SW 1271 (cell line): ENCODE data around the gene NOL4L.

Experiments used
- DNase-seq, 2 experiments: peaks; one replicate each; lab custom pipeline; 2025; lab: John Stamatoyannopoulos, UW

Gene NOL4L

DNA sequence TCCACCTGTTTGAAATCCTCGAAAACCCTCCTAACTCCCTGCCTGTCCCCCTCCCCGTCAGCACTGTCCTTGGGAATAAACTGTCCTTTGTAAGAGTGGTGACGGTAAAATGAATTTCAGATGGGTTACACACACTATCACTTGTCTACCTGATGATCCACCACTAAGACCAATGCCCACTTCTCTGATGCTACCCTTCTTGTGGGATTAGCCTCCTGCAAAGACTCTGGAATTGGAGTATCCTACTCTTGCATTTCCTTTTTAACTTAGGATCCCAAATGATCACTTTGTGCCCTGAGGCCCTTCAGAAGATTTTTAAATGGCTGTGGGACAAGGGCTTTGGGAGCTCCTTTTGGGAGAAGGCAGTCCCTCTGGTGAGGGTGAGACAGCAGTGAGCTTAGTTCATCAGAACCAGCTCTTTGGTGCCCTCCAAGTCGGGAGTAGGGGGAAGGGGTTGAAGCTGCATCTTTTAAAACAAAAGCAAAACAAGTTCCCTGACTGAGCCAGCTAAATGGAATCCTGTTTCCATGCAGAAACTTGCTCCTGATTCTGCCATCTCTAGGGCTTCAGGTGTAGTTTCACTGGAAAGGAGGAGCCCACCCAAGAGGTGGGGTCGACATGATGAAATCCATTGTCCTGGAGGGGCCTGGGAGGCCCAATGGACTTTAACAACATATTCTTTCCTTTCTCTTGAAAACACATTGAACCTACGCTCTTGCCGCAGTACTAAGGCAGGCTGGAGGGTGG lies 140.5 kb downstream of the NOL4L start:
- no peak for DNase-seq

DNA sequence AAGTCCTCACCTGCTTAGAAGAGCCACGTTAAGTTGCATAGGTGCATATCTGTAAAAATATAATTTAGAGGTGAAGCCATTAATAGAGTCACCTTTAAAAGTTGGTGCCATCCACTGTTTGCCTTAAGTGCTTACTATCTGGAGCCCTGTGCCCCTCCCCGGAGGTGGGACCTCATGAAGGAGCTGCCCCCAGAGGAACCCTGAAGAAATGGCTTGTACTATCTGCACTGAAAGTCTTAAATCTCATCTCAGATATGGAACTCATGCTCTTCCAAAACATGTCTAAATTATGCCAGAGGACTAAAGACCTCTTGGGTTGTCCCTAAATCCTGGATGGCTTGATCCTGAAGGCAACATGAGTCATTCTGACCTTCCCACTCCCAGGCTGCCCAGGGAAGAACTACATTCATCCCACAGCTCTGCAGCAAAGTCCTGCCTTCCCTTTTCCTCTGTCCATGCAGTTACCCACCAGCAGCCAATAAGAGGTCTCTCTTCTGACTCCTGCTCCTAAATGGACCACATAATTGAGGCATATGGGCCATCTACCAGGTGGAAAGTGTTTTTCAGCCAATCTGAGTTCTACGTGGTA lies 141.7 kb downstream of the NOL4L start:
- peak in 1 of 2 experiments; percentile 42 for DNase-seq

DNA sequence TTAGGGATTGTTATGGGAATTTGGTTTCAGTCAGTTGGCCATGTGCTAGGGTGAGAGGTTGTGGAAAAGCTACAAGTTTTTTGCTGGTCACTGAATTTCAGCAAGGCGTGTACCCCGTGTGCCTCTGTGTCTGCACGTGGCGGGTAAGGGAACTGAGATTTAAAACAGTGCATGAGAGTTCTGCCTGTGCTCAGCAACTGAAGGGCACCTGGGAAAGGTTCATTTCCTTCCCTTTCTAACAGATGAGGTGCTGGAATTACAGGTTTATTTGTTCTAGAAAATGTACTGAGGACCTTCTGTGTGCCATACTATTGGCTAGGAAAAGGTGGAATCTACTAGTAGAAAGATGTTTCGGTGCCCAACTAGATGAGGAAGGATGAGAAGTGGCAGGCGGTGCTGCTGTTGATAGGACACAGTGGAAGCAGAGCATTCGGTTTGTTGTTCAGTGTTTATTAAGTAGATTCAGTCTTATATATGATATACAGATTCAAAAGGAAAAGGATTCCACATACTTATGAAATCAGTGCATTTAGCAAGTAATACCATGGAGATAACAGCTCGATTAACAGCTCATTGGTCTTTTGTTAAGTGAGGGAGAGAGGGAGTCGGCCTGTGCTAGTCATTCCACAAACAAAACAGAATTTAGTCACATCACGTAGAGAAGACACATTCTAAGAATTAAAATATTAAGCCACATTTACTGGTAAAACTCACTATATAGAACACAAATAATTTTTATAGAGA lies 142.3 kb downstream of the NOL4L start:
- no peak for DNase-seq

DNA sequence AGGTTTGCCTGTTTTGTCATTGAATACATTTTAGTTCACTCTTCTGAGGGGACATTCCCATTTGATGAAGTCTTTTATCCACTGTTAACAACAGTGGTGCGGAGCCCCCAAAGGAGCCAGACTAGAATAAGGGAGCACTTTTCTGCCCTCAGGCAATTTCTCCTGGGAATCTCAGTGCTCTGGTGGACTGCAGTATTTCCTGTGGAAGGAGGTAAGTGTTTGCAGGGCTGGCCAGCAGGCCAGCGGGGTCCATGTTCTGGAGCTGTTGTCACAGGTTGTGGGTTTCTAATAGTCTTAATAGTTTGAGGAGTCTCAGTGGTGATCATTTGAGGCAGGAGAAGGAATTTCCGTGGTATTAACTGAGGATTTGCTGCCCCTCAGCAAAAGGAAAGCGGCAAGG lies 143.5 kb downstream of the NOL4L start:
- DNase-seq, result no peak

DNA sequence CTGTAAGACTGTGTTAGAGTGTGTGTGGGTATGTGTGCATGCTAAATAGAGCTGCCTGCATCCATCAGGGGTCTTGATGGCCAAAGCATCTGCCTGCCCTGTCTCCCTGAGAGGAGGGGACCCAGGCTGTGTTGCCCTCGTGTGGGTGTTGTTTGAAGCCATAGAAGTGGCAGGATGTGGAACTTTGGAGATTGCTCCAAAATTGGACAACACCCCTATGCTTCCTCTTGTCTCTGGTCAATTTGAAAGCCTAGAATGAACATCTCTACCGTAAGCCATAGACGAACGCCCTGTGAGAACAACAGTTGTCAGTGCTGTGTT lies 144.4 kb downstream of the NOL4L start:
- no peak for DNase-seq

DNA sequence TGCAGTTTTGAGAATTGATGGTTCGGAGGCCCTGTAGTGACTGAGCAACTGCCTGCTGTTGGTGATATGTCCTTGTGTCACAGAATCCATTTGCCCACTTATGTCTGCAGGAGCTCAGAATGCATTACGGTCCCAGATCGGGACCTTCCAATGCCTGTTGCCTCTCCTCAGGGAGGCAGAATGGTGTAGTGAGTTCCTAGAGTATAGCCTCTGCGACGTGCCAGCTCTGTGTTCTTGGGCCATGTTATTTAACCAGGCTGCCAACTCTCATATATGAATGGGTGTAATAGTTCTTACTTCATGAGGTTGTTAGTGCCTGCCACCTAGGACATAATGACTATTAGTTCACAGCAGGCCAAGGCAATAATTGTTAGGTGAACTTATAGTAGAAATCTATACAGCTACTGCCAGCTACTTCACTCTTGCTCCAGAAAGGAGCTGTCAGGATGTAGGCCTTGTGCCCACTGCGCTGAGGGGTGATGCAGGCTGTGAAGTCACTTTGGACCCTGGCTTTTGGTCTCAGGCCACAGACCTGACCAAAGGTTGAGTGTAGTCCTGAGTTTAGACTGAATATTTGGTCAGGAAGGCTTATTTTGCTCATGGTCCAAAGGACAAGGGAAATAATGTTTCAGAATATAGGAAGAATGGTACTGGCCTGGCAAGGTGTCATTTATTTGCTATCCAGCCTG lies 144.9 kb downstream of the NOL4L start:
- no peak for DNase-seq

DNA sequence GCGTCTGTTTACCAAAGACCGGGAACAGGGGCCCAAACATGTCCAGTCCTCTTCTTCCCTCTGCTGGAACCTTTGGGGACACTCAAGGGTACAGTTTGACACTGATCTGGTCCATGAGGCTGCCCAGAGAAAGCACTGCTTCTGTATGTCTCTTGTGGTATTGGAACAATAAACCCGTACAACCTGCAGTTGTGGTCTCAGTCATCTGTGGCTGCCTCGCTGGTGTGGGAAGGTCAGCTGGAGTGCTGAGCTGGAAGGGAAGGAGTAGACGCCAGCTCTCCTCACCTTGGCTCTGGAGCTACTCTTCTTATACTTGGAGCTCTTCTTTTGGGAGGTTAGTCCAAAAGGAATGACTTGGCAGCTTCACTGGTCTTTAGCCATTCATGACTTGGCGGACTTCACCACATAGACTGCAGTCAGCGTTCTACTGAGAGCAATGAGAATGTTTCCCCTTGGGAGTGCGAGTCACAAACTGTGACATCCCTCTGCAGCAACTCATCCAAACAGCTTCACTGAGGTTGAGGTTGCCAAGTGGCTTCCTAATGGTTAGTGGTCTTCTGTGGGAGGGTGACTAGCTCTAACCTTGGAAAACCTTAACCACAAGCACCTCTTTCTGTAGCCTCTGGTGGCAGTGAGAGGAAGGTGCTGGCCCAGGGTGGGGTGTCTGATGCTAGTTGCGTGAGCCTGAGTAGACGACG lies 145.9 kb downstream of the NOL4L start:
- DNase-seq, result no peak

DNA sequence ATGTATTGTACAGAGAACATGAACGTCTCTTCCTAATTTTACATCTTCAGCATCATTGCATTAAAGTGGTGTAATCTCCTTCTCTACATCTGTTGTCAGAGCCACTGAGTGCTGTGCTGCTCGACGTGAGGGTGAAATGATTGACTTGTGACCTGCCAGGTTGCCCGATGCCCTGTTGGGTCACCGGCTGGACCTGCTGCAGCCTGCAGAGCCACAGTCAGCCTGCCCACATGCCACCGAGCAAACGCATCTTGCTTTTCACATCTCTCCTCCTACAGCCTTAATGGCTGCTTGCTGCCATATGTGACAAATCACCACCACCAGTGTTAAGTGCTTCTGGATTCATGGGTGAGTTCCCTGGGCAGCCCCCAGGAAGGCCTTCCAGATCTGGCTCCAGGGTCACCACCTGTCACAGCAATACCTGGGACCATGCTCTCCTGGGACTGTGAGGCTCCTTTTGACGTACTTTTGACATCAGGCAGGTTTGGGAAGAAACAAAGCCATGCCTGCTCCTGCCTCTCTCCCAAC lies 146.7 kb downstream of the NOL4L start:
- no peak for DNase-seq

DNA sequence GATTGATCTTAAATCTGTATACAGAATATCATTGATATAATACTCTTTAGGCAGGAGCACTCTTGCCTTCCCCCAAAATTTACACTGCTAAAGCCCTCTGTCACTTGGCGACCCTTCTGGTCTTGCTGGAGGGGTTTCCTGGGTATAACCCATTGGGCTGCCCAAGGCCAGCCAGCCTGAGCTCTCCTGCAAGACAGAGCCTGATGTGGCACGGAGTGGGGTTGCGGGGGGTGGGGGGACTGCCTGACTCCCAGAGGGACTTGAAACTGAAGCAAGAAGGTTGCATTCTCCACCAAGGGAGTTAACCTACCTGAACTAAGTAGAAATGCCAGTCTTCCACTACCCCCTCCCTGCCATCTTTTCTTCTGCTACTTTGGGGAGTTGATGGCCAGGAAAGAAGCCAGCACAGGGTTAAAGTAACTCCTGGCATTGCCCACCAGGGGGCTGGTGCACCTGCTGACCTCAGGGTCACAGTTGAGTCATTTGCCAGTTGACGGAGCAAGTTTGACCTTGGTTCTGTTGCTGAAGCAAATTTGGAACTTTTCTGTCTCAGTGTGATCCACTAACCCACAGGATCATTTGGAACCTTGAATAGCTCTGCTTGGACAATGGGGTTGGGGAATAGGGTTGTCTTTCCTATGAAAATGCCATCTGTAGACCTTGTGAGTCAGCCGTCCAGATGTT lies 147.6 kb downstream of the NOL4L start:
- DNase-seq, result no peak

DNA sequence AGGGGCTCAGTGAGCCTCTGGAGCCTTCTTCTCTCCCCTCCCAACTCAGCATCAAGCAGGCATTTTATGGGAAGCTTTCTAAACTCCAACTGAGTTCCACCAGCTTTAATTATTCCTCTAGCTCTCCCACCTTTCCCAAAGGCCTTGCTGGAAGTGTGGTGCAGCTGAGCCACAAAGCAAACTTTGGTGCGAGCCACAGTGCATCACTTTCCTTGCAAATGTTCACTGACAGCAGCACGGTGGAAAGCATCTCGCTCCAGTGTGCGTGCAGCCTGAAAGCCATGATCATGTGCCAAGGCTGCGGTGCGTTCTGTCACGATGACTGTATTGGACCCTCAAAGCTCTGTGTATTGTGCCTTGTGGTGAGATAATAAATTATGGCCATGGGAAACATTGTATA lies 148.2 kb downstream of the NOL4L start:
- DNase-seq, result no peak

DNA sequence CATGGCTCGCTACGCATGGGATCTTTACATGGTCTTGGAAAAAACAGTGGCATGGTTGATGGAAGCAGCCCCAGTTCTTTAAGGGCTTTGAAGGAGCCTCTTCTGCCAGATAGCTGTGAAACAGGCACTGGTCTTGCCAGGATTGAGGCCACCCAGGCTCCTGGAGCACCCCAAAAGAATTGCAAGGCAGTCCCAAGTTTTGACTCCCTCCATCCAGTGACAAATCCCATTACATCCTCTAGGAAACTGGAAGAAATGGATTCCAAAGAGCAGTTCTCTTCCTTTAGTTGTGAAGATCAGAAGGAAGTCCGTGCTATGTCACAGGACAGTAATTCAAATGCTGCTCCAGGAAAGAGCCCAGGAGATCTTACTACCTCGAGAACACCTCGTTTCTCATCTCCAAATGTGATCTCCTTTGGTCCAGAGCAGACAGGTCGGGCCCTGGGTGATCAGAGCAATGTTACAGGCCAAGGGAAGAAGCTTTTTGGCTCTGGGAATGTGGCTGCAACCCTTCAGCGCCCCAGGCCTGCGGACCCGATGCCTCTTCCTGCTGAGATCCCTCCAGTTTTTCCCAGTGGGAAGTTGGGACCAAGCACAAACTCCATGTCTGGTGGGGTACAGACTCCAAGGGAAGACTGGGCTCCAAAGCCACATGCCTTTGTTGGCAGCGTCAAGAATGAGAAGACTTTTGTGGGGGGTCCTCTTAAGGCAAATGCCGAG lies 148.8 kb downstream of the NOL4L start:
- no peak for DNase-seq

DNA sequence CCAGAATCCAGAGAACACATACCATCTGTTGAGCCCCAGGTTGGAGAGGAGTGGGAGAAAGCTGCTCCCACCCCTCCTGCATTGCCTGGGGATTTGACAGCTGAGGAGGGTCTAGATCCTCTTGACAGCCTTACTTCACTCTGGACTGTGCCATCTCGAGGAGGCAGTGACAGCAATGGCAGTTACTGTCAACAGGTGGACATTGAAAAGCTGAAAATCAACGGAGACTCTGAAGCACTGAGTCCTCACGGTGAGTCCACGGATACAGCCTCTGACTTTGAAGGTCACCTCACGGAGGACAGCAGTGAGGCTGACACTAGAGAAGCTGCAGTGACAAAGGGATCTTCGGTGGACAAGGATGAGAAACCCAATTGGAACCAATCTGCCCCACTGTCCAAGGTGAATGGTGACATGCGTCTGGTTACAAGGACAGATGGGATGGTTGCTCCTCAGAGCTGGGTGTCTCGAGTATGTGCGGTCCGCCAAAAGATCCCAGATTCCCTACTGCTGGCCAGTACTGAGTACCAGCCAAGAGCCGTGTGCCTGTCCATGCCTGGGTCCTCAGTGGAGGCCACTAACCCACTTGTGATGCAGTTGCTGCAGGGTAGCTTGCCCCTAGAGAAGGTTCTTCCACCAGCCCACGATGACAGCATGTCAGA lies 149.6 kb downstream of the NOL4L start:
- DNase-seq, result no peak

DNA sequence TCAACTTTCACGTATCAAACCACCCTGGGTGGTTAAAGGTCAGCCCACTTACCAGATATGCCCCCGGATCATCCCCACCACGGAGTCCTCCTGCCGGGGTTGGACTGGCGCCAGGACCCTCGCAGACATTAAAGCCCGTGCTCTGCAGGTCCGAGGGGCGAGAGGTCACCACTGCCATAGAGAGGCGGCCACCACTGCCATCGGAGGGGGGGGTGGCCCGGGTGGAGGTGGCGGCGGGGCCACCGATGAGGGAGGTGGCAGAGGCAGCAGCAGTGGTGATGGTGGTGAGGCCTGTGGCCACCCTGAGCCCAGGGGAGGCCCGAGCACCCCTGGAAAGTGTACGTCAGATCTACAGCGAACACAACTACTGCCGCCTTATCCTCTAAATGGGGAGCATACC lies 150.7 kb downstream of the NOL4L start:
- no peak for DNase-seq

DNA sequence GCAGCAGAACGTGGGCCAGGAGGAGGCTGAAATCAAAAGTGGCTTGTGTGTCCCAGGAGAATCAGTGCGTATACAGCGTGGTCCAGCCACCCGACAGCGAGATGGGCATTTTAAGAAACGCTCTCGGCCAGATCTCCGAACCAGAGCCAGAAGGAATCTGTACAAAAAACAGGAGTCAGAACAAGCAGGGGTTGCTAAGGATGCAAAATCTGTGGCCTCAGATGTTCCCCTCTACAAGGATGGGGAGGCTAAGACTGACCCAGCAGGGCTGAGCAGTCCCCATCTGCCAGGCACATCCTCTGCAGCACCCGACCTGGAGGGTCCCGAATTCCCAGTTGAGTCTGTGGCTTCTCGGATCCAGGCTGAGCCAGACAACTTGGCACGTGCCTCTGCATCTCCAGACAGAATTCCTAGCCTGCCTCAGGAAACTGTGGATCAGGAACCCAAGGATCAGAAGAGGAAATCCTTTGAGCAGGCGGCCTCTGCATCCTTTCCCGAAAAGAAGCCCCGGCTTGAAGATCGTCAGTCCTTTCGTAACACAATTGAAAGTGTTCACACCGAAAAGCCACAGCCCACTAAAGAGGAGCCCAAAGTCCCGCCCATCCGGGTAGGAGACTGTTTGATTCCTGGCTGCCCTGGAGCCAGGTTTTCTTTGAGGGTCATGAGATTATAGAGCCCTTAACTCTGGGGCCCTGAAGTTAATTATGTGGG lies 151.7 kb downstream of the NOL4L start:
- DNase-seq, result no peak

DNA sequence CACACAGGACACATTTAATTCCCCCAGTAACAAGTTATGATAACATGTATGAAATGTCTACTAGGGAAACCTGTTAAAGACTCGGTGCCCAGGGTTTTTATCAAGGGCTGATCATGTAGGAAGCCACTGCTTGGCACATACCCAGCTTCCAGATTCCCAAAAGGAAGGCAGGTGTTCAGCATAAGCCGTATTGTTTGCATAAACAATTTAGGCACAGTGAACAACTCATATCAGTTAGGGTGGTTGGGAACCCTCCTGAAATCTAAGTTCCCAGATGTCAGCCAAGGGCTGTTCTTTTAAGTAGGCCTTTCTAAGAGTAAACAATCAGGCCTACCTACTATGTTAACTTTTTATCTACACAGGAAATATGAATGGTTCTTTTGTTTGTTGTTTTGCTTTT lies 152.9 kb downstream of the NOL4L start:
- no peak for DNase-seq

DNA sequence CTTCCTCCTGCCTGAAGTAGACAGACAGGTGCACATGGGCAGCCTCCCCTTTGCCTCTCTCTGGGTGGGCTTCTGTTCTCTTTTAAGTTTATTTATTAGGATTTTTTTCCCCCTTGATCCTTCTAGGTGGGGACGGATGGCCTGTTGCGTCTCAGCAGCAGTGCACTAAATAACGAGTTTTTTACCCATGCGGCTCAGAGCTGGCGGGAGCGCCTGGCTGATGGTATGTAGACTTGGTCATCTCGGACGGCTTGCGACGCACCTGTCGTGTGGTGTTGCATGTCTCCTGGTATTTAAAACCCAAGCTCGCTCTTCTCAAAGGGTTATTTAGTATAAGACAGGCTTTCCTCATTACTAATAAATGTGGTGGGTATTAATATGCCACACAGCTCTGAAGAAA lies 153.7 kb downstream of the NOL4L start:
- no peak for DNase-seq

DNA sequence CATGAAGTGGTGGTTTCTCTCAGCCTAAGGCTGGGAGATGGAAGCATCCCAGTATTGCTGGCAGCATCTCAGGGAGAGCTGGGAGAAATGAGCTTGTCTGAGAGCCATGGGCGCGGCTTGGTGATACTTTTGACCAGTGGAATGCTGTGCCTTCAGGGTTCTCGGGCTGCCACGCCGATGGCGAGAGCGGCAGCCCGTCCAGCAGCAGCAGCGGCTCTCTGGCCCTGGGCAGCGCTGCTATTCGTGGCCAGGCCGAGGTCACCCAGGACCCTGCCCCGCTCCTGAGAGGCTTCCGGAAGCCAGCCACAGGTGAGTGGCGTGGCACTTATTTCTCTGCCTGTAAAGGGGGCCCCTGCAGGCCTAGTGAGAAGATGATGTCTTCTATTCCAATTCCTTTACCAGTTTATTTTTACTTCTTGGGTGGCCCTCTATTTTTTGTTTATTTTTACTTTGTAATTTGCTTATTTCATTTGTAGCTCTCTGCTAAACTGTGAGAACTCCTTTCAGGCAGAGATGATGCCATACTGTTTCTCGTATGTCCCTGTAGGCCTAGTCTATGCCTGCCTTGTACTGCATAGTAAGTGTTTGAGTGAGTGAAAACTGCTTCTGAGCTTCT lies 155.3 kb downstream of the NOL4L start:
- no peak for DNase-seq

DNA sequence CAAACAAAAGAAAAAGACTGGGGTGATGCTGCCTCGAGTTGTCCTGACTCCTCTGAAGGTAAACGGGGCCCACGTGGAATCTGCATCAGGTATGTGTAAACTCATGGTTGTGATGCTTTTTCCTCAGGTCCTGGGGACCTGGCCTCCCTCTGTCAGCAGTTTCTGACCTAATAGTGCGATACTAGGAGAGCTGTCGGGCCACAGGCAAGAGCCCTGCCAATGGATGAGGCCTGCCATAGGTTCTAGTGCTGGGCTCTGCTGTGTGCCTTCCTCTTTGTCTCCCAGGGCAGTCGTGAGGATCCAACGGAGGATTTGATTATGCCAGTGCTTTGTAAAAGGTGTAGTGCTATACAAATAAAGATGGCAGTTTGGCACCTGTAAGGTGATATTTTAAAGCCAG lies 155.8 kb downstream of the NOL4L start:
- no peak for DNase-seq

DNA sequence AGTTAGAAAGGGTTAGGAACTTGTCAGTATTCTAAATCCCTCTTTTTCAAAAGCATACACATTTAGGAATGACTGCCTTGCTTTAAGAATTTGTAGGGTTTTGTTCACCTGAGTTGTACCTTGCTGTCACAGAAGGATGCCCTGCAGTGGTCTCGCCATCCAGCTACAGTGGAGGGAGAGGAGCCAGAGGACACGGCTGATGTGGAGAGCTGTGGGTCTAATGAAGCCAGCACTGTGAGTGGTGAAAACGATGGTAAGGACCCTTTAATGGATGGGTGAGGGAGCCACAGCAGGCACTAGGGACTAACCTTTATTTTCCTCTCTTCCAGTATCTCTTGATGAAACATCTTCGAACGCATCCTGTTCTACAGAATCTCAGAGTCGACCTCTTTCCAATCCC lies 157.1 kb downstream of the NOL4L start:
- no peak for DNase-seq
